SK-N-SH (cell line): ENCODE results near the gene BCL6B.

Source experiments
- GABPA ChIP-seq: IDR thresholded peaks from 2 replicates; pipeline ENCODE4 v1.4.0; 2012; ENCODE audit warnings: low read depth, mild to moderate bottlenecking
- YY1 ChIP-seq: IDR thresholded peaks from 2 replicates; pipeline ENCODE4 v1.4.0; 2012; ENCODE audit warnings: low read depth, mild to moderate bottlenecking

GRCh38 chr17:6997171-6997570, 25.7 kb upstream of the BCL6B start:
- TF ChIP-seq GABPA: no peak
- TF ChIP-seq YY1: no peak
